Endodermal cell (in vitro differentiated cells): ENCODE measurements around the gene EFEMP1. TPM values are rescaled to one million over a fixed set of nuclear protein-coding genes. Genes with fewer than 3 reads are reported as not detected.

Source experiments
- DNase-seq: peaks from one replicate; pipeline ENCODE4 v3.0.0-alpha.2; 2017
- H3K27ac ChIP-seq: 2 replicates; pipeline ENCODE4 v1.5.1; 2013; ENCODE audit warnings: mild to moderate bottlenecking, low read depth, low read length, moderate library complexity
- H3K27me3 ChIP-seq: 2 replicates; pipeline ENCODE4 v1.6.1; 2013; ENCODE audit warnings: mild to moderate bottlenecking, low read length, moderate library complexity; ENCODE audit not compliant: insufficient read depth, control insufficient read depth, poor library complexity, severe bottlenecking
- H3K36me3 ChIP-seq: 2 replicates; pipeline ENCODE4 v1.7.0; 2013; ENCODE audit warnings: mild to moderate bottlenecking, low read length, moderate library complexity; ENCODE audit not compliant: control insufficient read depth, insufficient read depth
- H3K4me1 ChIP-seq: one replicate; pipeline ENCODE4 v1.7.0; 2013; ENCODE audit warnings: low read length; ENCODE audit not compliant: control insufficient read depth, insufficient read depth
- H3K4me3 ChIP-seq: 2 replicates; pipeline ENCODE4 v1.5.1; 2013; ENCODE audit warnings: mild to moderate bottlenecking, low read length, moderate library complexity
- H3K9ac ChIP-seq: 2 replicates; pipeline ENCODE4 v1.6.1; 2013; ENCODE audit warnings: mild to moderate bottlenecking, low read length, moderate library complexity; ENCODE audit not compliant: poor library complexity, severe bottlenecking; ENCODE audit errors: extremely low read depth
- H3K9me3 ChIP-seq: 2 replicates; pipeline ENCODE4 v1.6.1; 2013; ENCODE audit warnings: mild to moderate bottlenecking, low read length, moderate library complexity; ENCODE audit not compliant: control insufficient read depth
- H3K27ac Mint-ChIP-seq: 2 replicates; pipeline ENCODE4 v1.8.0; 2020; ENCODE audit warnings: mixed read lengths
- H3K27me3 Mint-ChIP-seq: 2 replicates; pipeline ENCODE4 v1.8.0; 2021; ENCODE audit warnings: mild to moderate bottlenecking, mixed read lengths; ENCODE audit not compliant: insufficient read depth
- H3K36me3 Mint-ChIP-seq: 2 replicates; pipeline ENCODE4 v1.8.0; 2020; ENCODE audit warnings: low read depth, mixed read lengths
- H3K4me1 Mint-ChIP-seq: 2 replicates; pipeline ENCODE4 v1.8.0; 2020; ENCODE audit warnings: mixed read lengths
- H3K4me3 Mint-ChIP-seq: 2 replicates; pipeline ENCODE4 v1.8.0; 2020; ENCODE audit warnings: mild to moderate bottlenecking, moderate library complexity, mixed read lengths
- H3K9me3 Mint-ChIP-seq: 2 replicates; pipeline ENCODE4 v1.8.0; 2020; ENCODE audit warnings: mild to moderate bottlenecking, mixed read lengths
- CTCF ChIP-seq: fragments of 200-600 bp; sonication (generic); conservative IDR thresholded peaks from 2 replicates; pipeline ENCODE4 v1.5.0; 2021; ENCODE audit warnings: antibody characterized with exemption, mild to moderate bottlenecking
- WGBS, 2 experiments: methylation state at CpG; one replicate each; pipeline versions ENCODE4 v1.1.5 to v1.1.7; 2013; ENCODE audit warnings: missing lambda C conversion rate in 2 of 2, mixed read lengths in 1 of 2; ENCODE audit not compliant: insufficient coverage in 1 of 2, insufficient read length in 1 of 2; 5-methylcytosine and 5-hydroxymethylcytosine counted together
- total RNA-seq, 2 donors: library from RNA; stranded (reverse); fragmentation: NEBNext Ultra II Directional in 1 of 2; extraction: Animal tissue kit (Norgen Biotek cat#: 25700) in 1 of 2; gene quantifications; 2 replicates in 1 of 2; 3 replicates in 1 of 2; pipeline ENCODE4 v1.2.1, GENCODE V29; 2021

The EFEMP1 gene
- total RNA-seq, 2 donors from 2014 or later, result 2.6 to 3.3 TPM

DNA sequence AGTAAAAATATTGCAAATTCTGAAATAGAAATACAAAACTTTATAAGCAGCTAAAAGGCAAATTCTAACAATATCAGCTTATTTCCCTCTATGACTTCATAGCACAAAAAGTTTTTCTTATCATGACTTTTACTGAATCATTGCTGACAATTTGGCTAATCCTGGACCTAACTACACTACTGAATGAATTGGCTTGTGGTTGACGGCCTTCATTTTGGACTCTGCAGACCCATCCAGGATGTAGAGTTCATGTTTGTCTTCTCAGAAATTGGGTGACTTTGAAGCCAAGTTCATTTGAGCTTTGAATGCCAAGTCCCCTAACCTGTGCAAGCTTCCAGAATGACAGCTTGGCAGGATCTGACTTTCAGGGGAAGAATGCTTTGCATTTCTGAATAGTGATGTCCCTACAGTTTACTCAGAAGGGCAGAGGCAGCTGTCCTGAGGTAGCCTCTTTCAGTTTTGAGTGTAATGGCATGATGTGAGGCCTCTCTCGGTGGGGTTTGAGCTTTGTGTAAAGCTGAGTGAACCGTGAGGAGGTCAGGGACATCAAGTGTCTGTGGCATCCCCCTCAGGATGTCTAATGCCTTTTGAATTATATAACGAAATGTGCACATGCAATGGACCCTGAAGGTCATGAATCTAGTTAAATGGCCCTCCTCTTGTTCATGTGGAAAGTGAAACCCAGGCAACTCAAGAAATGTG lies 48.0 kb downstream of the EFEMP1 start:
- Mint-ChIP-seq H3K27me3 (no peaks in the 10 kb centered on the region), H3K9me3 (no peaks in the 10 kb centered on the region), H3K4me1 (no peaks in the 10 kb centered on the region), H3K4me3 (no peak overlapping the region), H3K27ac (no peak overlapping the region), H3K36me3 (no peaks in the 10 kb centered on the region)
- Histone ChIP-seq H3K27ac (no peak overlapping the region), H3K9me3 (no peaks in the 10 kb centered on the region), H3K4me3 (no peak overlapping the region), H3K9ac (no peak overlapping the region), H3K4me1 (no peaks in the 10 kb centered on the region), H3K27me3 (no peaks in the 10 kb centered on the region), H3K36me3 (no peaks in the 10 kb centered on the region)
- 76 to 78% methylated on average over 3 to 4 of the region's 4 CpGs for WGBS, 2 experiments
- DNase-seq, result no peak
- TF ChIP-seq CTCF, result no peak

DNA sequence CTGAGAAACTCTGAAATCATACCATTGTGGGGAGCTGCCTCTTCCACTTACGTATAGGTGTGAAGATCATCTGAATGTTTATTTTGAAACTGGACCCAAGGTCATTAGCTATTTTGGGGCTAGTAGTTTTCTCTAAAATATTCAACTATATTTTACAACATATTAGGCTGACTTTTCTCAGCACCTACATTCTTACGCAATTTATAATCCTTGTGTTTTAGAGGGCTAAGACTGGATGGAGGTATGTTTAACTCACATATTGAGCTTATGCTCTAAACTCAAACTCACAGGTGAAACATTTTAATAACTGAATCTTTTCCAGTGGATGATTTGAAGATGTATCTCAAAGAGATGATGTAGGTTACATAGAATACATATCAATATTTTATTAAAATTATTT lies 49.2 kb downstream of the EFEMP1 start:
- no peaks in the 10 kb centered on the region for H3K27me3 Mint-ChIP-seq
- H3K4me1 ChIP-seq, result no peaks in the 10 kb centered on the region
- no peak for DNase-seq
- no peak overlapping the region for H3K27ac Mint-ChIP-seq
- H3K27ac ChIP-seq, result no peak overlapping the region
- no peak overlapping the region for H3K4me3 Mint-ChIP-seq
- H3K36me3 ChIP-seq, result no peaks in the 10 kb centered on the region
- H3K27me3 ChIP-seq, result no peaks in the 10 kb centered on the region
- H3K4me1 Mint-ChIP-seq, result no peaks in the 10 kb centered on the region
- H3K9me3 ChIP-seq, result no peaks in the 10 kb centered on the region
- H3K36me3 Mint-ChIP-seq, result no peaks in the 10 kb centered on the region
- TF ChIP-seq CTCF, result no peak
- no peak overlapping the region for H3K4me3 ChIP-seq
- H3K9me3 Mint-ChIP-seq, result no peaks in the 10 kb centered on the region
- H3K9ac ChIP-seq, result no peak overlapping the region
- 100% methylated on average over 1 of the region's 2 CpGs; no CpG with 5 or more reads in 1 of the 2 experiments for WGBS, 2 experiments

DNA sequence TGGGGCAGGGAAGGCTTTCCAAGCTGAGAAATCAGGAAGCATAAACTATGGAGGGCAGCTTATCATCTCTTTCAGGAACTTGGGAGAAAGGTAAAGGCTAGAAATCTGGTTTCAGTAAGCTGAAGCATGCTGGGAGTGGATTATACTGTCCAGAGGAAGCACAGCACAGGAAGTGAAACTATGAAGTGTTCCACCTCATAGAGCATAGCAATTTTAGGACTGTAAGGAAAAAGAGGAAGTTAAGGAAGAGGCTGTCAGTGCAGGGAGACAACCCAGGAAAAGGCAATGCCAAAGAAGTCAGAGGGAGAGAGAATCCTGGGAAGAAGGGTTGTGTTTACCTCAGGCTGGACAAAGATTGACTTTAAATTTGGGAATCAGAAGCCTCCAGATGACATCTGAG lies 51.9 kb downstream of the EFEMP1 start:
- no peaks in the 10 kb centered on the region for H3K9me3 Mint-ChIP-seq
- no peak overlapping the region for H3K4me3 Mint-ChIP-seq
- H3K4me1 Mint-ChIP-seq, result no peaks in the 10 kb centered on the region
- H3K4me3 ChIP-seq, result no peak overlapping the region
- no peaks in the 10 kb centered on the region for H3K27me3 Mint-ChIP-seq
- H3K36me3 Mint-ChIP-seq, result no peaks in the 10 kb centered on the region
- H3K27me3 ChIP-seq, result no peaks in the 10 kb centered on the region
- H3K27ac Mint-ChIP-seq, result no peak overlapping the region
- H3K27ac ChIP-seq, result no peak overlapping the region
- no peak for DNase-seq
- H3K4me1 ChIP-seq, result no peaks in the 10 kb centered on the region
- TF ChIP-seq CTCF, result no peak
- H3K9me3 ChIP-seq, result no peaks in the 10 kb centered on the region
- H3K9ac ChIP-seq, result no peak overlapping the region
- H3K36me3 ChIP-seq, result no peaks in the 10 kb centered on the region
